8988T (cell line): Measurements from ENCODE around the gene BSG.
"Not testable (repeated sequence)": the region's sequence is repeated elsewhere in the genome, so short reads cannot be mapped to it uniquely, and the experiment has no call there.

ENCODE experiments used
- DNase-seq: peaks from one replicate; pipeline ENCODE4 v3.0.0; 2011

BSG gene

DNA sequence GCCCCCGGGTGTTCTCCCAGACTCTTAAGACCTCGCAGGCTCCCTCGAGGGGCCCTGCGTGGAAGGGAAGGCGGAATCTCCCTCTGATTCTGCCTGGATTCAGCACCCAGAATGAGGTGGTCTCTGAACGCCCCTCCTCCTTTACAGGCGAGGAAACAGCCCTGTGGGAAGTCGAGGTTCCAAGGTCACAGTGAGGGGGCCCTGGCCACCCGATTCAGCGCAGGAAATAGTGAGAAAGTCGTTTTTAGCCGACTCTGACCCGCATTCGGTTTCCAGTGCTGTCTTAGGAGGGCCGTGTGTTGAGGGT lies 1.1 kb downstream of the BSG start:
- DNase-seq, result no peak

DNA sequence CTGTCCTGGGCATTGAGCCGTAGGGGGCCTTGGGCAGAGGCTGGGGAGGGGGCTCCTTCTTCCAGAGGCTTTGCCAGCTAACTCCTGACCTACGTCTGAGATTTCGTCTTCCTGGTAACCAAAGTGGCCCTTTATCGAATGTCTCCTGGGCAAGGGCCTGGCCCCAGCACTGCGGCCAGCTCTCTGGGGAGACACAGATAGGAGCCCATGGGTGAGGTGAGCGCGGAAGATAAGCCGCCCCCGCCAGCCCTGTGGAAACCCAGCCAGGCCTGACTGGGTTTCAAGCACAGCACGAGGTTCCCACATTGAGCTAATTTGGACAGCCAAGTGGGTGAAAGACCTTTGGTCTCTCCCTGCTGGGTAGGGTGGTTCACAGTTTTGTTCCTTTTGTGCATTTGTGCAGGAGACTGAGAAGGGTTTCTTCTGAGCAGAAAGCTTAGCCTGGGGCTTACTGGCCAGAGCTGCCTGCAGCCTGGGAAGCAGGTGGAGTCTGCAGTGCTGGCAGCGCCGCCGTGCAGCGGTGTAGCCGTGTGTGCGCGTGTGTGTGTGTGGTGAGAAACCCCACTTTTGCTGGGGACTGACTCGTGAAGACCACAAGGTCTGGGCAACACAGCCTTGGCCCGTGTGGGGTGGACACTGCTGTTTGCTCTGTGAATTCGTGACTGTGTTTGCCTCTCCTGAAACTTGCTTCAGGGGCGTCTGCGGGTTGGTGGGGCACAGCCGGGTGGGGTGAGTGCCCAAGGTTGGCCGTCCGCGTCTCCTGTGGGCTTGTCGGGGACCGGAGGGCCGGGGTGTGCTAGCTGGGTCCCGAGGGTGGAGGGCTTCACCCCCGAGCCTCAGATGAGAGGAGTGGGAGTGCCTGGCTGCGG lies 2.5 kb downstream of the BSG start:
- DNase-seq, result no peak

DNA sequence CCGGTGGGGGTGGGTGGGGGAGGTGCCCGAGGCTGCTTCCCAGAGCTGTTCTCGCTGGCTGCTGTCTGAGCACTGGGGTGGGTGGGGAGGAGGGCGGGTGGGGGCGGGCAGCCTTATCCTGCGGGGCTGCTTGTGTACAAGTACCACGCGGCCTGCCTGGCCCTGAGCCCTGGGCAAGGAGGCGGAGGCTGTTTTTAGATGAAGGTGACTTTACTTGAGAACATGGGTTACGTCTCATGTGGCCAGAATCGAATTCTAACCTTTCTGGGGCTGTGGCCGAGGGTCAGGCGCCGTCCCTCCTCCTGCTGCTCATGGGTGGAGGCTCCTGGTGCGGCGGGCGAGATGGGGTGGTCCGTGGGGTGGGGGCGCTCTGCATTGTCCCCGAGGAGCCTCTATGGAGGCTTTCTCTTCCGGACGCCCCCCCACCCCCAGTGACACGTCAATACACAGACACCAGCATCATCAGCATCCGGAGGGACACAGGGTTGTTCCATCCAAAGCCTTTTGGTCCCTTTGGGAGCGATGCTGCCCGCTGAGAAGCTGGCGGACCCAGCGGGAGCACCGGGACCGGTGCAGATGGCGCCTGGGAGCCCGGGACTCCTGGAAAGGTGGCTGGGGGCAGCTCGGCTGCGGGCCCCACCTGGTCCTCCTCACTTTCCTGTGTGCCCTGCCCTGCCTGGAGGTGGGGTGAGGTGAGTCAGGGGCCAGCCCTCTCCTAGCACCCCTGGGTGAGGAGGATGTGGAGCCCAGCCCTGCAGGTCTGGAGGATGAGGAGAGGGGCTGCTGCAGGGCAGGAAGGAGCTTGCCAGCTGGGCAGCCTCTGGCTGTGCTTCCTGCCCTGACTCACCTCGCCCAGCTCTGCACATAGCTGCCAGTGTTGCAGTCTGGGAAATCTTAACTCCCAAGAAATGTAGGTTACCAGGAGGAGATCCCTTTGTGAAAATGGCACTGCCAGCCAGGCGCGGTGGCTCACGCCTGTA lies 3.4 kb downstream of the BSG start:
- DNase-seq, result peak; percentile 89

DNA sequence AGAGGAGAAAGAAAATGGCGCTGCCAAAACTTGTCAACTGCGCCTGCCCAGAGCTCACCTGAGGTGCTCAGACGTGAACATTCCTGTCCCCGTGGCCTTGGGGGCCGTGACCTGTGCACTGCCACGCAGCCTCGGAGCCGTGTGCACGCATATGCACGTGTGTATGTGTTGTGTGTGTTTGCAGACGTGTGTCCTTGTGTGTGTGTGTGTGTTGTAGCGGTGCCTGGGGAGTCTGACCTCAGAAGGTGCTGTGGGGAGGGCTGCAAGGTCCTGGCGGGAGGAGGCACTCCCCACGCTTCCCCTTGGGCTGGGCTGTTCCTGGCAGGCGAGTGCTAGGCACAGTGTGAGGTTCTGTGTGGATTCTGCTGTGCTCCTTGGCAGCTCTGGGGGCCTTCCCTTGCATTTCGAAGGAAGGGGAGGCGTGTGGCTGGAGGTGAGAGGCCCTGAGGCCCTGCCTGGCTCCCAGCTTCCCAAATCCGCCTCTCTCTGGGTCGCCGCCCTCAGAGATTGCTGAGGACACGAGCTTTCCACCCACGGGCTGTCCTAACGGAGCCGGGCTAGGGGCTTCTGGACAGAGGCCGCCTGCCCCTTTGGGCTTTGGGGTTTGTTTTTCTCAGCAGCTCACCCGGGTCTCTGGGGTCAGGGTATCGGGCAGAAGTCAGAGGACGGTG lies 4.5 kb downstream of the BSG start:
- DNase-seq, result no peak

DNA sequence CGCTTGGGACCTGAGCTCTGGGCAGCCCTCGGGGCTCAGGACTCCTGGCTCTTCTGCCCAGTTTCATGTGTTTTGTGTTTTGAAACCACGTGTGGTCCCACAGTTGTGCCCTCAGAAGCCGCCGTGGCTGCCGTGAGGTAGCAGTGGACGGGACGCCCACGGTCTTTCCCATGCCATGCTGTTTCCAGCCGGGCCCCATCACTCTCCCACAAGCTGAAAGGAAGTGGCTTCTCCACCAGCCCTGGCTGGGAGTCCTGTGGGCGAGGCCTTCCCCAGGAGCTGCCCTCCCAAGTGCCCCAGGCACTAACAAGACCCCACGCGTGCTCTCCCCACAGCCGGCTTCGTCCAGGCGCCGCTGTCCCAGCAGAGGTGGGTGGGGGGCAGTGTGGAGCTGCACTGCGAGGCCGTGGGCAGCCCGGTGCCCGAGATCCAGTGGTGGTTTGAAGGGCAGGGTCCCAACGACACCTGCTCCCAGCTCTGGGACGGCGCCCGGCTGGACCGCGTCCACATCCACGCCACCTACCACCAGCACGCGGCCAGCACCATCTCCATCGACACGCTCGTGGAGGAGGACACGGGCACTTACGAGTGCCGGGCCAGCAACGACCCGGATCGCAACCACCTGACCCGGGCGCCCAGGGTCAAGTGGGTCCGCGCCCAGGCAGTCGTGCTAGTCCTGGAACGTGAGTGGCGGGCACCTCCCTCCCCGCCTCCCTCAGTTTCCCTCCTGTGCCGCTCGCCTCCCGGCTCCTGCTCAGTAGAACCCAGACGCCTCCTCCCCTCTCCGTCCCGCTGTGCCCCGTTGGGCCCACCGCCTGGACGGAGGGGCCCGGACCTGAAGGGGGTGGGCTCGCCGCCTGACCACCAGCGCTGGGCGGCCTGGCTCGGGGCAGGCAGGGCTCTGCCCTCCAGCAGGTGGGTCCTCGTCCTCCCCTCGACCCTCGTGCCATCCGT lies 5.3 kb downstream of the BSG start:
- DNase-seq, result no peak

- no peak for DNase-seq
These were observed 6.9 kb downstream of the BSG start for GRCh38 chr19:579111-579841.

DNA sequence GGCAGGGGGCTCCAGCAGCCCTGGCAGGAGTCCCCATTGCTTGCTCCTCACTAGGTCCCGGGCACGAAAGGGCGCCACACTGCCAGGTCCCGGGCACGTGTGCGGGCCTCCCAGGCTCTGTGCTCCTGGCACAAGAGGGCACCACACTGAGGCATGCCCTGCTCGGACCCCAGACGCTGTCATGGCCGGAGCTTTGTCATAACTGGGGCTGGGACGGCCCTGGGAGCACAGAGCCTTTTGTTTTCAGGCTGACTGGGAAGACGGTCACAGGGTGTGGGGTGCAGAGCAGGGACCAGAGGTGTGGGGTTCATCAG lies 7.4 kb downstream of the BSG start:
- DNase-seq, result no peak

DNA sequence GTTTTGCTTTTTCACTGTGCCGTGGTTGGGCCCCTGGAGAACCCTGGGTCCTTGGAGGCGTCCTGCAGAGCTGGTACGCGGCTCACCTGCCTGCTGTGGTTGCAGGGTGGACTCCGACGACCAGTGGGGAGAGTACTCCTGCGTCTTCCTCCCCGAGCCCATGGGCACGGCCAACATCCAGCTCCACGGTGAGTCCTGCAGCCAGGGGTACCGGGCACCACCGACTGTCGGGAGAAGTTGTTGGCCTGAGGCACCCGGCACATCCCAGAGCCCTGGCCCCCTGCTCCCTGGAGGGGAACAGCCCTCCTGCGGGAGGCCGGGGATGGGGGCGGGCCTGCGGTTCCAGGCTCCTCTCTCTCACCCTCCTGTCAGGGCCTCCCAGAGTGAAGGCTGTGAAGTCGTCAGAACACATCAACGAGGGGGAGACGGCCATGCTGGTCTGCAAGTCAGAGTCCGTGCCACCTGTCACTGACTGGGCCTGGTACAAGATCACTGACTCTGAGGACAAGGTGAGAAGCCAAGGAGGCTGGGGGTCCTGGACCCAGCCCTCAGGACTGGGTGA lies 8.0 kb downstream of the BSG start:
- no peak for DNase-seq

- no peak for DNase-seq
These were observed 9.2 kb downstream of the BSG start for GRCh38 chr19:581399-582111.

DNA sequence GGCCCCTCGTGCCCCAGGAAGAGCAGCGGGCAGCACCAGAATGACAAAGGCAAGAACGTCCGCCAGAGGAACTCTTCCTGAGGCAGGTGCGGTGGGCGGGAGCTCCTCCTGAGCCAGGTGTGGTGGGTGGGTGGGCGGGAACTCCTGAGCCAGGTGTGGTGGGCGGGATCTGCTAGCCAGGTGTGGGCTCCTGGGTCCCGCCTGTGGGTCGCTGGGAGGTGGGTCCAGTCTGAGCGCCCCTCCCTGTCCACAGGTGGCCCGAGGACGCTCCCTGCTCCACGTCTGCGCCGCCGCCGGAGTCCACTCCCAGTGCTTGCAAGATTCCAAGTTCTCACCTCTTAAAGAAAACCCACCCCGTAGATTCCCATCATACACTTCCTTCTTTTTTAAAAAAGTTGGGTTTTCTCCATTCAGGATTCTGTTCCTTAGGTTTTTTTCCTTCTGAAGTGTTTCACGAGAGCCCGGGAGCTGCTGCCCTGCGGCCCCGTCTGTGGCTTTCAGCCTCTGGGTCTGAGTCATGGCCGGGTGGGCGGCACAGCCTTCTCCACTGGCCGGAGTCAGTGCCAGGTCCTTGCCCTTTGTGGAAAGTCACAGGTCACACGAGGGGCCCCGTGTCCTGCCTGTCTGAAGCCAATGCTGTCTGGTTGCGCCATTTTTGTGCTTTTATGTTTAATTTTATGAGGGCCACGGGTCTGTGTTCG lies 10.3 kb downstream of the BSG start:
- DNase-seq, result no peak

GRCh38 chr19:583198-583967 lies 11.0 kb downstream of the BSG start:
- DNase-seq, result no peak

DNA sequence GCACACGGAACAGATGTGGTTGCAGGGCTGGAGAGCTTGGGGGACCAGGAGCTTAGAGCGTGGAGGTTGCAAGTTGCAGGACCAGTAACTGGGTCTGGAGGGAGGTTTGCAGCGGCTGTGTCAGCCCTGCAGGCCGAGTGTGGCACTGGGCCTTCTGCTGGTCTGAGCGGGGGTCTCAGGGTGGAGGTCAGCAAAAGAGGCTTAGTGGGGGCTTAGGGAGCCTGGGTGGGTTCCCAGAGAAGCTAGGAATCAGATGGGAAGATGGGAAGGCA lies 11.5 kb downstream of the BSG start:
- no peak for DNase-seq

DNA sequence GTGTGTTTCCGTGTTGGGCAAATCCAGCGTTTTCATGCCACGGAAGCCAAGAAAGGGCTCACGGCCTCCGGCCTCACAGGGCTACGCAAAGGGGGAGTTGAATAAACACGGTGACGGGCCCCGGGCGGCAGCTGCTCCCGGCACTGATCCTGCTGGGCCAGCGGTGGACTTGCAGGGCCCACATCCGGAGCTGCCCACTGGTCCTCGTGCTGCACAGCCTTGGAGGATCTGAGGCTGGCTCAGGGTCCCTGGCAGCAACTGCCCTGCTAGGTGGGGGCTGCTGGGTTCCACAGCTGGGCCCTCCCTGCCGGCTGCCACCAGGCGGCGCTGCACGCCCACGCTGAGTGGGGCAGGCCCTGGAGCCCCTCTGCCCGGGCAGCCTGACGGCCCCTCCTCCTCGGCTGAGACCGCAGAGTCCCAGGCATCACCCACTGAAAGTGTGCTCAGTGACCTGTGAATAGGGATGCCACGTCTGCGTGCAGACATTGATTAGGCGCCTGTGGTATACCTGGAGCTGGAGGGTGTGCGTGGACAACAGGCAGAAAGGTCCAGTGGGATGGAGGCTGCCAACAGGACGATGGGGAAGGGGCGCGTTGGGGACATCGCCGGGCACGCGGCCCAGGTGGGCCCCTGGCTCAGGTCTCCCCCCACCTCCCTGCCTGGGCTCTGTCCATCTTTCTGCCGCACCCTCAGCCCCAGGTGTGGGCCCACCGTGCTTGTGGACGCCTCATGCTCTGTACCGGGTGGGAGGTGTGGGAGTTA lies 12.0 kb downstream of the BSG start:
- DNase-seq, result peak; percentile 98

- DNase-seq, result not testable (repeated sequence)
These were observed 12.8 kb downstream of the BSG start for GRCh38 chr19:585146-585545.

DNA sequence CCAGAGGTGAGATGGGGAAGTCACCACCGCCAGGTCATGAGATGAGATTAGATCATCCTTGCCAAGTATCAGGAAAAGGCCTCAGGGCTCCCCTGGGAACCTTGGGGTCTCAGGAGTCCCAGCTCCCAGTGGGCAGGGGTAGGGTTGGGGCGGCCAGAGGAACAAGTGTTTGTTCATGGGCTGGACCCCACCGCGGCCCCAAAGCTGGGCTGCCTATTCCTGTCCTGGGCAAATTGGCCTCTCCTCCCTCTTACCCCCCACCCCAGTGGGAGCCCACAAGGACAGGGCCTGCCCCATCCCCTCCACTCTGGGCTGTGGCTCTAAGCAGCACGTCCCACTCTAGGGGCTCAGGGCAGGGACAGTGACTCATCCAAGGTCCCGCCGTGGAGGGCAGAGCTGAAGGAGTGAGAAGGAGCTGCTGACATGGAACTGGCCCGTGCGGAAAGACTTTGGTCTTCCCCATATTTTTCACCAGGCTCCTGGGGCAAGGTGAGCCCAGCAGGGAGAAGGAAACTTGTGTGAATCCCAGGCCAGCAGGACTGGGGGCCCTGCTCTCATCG lies 13.2 kb downstream of the BSG start:
- DNase-seq, result no peak

GRCh38 chr19:588093-588740 lies 15.8 kb downstream of the BSG start:
- DNase-seq, result peak; percentile 95

DNA sequence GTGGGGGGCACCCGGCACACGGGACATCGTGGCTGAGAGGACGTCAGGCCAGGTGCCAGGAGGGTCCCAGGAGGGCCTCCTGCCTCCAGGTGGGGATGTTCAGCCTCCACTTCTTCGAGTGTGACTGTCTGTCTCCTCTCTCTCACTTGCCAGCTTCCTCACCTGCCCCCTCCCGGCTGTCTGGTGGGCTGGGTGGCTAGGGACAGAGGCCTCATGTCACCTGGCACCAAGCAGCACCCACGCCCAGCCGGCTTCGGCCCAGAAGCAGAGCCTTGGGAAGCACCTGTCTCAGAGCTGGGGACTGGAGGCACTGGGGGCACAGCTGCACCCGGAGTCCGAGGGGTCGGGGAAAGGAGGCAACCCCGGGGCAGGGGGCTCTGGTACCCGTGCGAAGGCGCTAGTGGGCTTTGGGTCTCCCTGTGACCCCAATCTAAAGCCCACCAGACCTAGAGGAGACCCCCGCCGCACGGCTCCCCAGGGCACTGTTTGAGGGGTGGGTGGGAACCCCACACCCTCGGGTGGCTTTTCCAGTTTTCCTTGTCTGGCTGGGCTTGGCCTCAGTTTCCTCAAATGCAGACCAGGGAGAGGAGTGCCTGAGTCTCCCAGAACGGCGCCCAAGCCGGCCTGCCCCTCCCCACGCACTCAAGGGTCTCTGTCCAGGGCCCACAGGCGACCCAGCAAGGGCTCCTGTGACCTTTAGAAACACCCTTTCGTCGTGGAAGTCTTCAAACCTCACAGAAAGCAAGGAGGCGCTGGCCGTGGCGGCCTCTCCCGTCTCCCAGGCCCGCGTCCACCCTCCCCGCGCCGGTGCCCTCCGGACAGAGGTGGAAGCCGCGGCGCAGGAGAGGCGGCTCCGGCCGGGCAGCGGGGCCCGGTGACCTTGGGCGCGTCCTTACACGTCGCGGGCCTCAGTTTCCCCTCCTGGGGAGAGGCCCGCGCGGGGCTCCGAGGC lies 16.6 kb downstream of the BSG start:
- no peak for DNase-seq
